Raji (cell line): Measurements from ENCODE around the gene DUOXA1.

ENCODE experiments used
- POLR2A ChIP-seq: IDR thresholded peaks from 2 replicates; pipeline ENCODE4 v1.6.1; 2011; ENCODE audit warnings: low read depth, low read length, control low read depth; ENCODE audit not compliant: insufficient read depth

The DUOXA1 gene

DNA sequence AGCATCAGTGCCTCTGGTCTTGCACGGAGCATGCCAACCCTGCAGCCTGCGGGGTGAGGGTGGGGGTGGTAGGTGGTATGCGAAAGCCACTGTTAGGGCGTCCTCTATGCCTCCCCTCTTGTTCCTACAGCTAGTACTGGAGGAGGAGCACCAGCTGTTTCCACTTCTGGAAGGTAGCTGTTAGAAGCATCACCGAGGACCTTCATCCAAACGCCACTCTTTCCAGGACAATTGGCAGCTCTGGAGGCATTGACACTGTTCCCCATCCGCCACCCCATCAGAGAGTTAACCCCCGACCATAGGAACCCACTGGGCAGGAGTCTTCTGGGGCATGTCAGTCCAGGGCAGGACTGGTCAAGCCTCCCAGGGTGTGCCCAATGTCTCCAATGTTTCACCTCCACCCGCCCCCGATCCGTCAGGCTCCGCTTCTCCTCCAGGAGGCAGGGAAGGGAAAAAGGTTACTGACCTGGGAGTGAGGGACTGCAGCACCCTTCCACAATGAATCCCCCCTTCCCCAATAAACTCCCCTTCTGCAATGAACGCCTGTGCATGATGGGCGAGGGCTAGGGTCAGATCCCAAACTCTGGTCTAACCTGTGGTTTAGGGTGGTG lies 16.2 kb downstream of the DUOXA1 start:
- no peak for TF ChIP-seq POLR2A

DNA sequence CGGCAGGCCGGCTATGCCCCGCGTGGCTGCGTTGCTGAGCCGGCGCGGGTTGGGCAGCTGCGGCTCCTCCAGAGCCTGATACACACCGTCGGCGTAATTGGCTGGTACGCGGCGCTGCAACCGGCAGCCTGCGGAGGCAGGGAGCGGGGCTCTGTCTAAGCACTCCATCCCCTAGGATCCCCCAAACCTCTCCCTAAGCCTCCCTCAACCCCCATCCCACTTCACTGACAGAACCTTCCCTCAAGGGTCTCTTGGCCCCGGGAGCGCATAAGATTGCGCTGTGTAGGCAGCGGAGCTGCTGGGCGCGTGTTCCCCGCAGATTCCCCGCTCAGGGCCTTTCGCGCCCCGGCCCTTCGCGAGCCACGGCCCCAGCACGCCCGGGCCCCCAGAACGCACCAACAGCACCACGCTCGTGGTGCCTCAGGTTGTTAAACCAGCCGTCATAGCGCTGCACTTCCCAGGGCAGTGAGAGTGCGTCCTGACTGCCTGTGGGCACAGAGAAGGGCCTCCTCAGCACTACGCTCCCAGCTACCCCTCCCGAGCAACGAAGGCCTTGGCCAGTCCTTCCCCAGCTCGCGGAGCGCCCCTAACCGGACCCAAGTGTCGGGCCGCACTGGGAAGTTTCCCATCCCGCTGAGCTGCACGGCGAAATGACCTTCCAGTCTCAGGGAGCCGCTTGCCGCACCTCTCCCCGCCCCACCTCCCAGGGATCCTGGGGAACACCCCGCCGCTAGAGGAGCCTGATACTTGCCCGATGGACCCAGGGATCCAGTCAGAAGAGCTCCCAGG lies 16.9 kb downstream of the DUOXA1 start:
- TF ChIP-seq POLR2A, result no peak

DNA sequence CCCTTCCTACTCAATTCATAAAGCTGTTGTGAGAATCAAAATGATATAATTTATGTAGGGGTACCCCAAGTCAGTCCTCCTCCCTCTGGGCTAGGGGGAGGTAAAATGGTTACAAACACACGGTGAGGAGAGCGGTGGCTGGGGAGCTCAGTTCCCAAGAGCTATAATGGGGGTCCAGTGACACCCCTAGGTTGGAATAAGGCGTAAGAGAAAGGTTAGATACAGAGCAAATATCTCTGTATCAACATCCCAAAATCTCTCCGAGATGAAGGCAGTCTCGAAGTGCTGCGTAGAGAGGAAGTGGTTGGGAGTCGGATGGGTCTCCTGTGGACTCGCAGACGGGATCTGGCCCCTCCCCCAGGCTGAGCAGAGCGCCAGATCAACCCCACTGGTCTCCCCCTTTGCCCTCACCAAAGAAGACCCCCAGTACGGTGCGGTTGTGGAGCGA lies 17.5 kb downstream of the DUOXA1 start:
- TF ChIP-seq POLR2A, result no peak

DNA sequence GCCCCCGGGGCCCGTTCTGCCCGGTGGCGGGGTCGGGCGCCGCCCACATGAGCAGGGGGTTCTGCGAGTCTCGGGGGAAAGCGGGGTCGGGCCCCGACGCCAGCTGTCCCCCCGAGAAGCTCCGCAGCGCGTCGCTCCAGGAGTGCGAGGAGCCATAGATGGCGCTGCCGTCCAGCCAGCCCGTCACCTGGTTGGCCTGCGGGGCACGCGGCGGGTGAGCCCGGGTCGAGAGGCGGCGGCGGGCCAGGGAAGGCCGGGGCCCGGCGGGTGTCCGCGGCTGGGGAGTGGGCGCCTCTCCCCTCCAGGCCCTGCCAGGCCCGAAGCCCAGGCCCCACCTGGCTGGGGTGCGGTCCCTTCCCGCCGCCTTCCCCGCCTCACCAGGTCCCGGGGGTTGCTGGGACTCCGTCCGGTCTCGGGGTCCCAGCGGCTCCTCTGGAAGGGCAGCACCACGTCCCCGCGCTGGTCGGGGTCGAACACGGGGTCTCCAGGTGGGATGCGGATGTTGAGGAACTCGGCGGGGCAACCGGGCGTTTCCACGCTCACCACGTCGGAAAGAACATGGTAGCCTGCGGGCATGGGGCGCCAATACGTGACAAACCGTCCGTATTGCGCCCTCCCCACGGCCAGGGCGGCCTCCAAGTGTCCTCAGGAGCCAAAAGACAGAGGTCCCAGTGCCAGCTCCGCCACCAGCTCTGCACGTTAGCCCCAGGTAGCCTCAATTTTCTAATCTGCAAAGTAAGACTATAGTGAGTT lies 18.1 kb downstream of the DUOXA1 start:
- TF ChIP-seq POLR2A, result no peak

DNA sequence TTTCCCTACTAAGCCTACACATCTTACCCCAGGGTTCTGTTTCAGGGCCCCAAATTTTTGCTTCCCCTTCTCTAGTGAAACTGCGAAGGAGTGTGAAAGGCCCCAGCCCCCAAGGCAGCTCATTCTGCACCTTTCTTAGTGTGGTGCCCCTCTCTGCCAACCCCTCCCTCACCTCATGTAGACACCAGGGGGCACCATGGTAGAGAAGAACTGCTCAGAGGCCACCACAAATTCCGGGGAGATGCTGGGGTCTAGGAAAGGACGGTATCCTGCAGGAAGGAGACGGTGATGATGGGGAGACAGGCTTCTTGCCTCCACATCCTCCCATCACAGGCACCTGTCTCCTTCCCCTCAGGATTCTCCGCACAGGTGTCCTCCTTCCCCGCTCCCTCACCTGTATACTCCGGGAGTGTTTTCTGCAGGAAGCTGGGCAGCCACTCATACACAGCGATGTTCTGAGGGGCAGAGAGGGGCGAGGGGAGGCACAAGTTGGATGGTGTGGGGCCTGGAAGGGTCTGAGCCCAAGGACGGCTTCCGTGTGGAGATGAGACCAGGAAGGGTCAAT lies 19.3 kb downstream of the DUOXA1 start:
- TF ChIP-seq POLR2A, result no peak

DNA sequence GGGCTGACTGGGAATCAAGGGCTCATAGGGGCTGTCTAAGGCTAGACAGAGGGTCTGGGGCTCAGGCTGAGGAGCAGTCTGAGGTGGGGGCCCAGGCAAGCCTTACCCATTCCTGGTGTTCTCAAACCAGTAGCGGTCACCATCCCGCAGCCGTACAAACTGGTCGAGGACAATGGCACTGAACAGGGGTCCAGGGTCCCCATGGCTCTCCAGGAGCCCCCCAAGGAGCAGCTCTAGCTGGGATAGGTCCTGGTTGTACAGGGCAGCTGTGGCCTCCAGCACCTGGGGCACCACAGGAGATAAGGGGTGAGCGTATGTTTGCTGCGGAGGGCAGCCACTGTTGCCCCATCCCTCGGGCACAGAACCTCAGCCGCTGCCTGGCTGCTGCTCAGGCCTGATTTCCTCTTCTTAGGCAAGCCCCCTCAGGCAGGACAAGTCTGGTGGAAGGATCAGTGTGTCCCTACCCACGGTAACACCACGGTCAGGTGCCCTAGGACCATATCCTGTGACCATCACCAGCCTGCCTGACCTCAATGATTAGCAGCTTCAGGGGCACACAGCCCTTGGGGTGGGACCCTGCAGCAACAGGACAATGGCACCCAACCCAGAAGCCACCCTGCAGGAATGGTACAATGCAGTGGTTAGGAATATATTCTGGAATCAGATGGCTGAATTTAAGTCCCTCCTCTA lies 21.6 kb downstream of the DUOXA1 start:
- TF ChIP-seq POLR2A, result no peak

DNA sequence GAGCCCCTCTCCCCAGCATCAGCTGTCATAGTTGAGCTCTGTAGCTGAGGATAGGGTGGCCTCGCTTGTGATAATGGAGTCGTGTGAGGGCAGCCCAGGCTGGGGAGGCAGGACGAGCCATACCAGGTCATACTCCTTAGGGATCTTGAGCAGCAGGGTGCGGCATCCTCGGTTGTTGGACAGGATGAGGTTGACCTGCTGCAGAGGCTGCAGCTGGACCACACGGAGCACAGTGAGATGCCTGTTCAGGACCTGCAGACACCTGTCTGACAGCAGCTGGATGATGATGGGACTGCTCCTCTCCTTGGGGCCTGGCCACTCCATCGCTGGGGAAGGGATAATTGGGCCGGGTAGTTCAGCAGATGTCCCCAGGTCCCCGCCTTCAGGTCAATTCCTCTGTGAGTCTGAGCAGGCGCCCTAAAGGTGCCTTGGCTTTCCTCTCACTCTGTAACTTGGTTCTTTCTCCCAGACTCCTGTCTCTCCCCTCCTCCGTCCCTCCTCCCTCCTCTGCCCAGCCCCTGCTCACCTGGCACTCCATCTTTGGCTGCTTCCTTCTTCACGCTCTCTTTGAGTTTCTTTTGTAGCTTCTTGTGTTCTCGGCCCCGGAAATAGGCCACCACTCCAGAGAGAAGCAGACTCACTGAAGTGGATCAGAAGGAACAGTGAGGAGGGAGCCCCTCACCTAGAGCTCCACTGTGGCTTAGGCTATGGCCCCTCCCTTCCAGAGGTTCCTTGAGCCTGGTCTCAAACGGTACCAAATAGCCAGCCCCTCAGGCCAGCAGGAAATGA lies 23.5 kb downstream of the DUOXA1 start:
- TF ChIP-seq POLR2A, result no peak

DNA sequence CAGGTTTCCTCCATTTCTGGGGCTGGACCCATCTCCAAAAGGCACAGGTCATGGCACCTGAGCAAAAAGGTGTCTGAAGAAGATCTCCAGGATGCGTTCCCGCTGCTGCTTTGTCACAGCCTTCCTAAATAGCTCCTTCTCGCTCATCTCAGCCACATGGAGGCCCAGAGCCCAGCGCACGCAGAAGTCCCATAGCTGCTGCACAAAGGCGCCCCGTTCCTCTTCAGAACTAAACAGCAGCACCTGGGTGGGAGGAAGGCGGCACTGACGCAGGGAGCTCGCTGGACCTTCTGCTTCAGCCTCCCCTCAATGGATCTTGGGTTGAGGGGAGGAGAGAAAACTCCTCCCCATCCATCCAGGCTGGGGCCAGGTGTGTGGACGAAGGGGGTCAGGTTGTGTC lies 24.1 kb downstream of the DUOXA1 start:
- no peak for TF ChIP-seq POLR2A

DNA sequence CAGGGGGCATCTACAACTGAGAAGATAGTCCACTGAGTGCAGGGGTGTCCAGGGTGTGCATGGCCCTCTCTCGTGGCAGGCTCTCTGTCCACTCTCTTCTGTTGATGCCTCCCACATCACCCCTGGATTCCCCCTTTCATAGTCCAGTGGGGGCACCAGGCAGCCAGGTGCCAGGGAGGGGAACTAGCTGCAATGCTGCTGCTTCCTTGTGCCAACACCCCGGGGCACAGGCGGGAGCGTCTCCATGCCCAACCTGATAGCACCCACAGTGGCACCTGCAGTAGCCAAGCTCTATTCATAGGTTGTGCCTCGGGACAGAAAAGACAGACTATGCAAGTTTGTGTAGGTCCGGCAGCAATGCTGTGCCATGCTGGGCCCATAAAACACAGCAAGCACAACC lies 27.5 kb downstream of the DUOXA1 start:
- no peak for TF ChIP-seq POLR2A

DNA sequence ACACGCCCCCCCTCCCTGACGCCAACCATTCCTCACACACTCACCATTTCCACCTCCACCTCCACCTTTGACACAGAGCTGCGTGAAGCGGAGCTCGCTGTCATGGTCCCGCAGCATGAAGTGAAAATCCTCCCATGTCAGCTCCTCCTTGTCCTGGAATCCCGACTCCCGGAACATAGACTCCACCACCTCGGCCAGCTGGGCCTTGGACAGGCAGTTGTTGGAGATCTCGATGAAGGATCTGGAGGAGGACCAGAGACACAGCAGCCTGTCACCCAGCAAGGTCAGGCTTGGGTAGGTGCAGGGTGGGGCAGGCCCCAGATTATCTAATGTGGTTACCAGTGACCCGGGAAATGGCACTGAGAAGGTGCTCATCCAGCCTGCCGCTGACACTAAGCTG lies 27.9 kb downstream of the DUOXA1 start:
- no peak for TF ChIP-seq POLR2A

DNA sequence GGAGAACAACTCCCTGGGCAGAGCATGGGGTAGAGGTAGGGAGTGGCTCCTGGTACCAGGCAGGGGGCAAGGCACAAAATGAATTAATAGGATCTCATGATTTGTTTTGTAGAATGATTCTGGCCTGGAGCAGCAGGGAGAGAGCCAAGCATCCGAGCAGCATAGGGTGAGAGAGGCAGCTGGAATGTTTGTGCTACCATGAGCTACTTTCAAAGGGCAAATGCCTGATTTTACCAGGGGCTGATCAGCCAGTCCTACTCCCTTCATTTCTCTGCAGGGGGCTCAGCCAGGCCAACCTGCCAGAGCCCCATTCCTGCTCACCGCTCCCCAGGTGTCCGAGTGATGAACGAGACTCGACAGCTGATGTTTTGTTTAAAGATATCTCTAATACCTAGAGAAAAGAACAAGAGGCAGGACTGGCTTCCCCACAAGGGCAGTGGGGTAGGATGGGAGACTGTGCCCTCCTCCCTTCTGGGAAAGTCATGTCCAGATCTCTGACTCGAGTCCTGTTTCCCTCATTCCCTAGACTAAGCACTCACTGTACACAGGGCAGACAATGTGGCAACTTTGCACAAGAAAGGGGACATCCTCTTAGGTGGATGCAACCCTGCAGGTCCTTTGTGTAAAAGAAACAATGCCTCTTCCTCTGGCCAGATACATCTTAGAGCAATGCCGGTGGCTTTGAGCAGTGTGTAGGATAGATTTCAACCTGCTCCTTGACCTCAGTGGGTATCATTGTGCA lies 28.6 kb downstream of the DUOXA1 start:
- no peak for TF ChIP-seq POLR2A

DNA sequence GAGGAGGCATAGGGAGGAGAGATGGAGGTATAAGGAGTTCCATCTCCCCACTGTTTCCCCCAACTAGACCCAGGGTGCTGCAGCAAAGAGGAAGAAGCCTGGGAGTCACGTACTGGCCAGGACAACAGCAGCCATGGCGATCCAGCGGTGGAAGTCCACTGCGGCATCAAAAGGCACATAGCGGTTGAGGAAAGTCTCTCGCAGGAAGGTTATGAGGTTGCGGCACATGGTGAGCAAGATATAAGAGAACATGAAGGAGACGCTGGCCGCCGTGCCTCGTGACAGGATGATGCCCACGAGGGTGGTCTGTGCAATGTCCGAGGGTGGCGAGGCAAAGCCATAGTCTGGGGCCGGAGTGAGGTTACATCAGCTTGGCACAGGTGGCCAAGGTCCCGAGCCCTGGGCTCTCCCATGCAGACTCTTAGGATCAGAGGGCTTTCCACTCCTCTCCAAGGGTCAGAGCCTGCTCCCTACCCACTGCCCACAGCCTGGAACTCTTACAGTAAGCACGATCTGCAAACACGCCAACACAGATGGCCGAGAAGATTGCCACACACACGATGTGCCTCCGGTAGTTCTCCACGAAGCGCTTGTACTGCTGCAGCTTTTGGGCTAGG lies 30.0 kb downstream of the DUOXA1 start:
- TF ChIP-seq POLR2A, result no peak

DNA sequence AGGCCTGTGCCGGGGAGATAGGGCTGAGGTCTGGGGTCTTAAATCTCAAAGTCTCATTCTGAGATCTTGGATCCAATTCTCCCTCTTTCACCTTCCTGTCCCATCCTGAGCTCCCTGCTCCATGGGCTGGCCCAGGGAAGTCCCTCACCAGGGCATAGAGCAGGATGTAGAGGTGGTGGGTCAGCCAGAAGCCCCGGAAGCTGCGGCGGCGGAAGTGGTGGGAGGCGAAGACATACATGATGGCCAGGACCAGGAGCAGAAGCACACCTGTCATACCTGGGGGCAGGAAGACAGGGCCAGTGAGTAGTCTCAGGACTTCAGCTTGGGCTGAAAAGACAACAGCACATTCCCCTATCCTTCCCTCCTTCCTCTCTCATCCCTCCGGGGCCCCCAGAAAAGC lies 32.2 kb downstream of the DUOXA1 start:
- TF ChIP-seq POLR2A, result no peak
